GM19467 (cell line): ENCODE measurements around the gene UBL5.
"Not testable (repeated sequence)": the region's sequence is repeated elsewhere in the genome, so short reads cannot be mapped to it uniquely, and the experiment has no call there.

ENCODE experiments used
- ATAC-seq: cut with Tn5 transposase; IDR thresholded peaks from one replicate; pipeline ENCODE4 v1.9.1; 2021; ENCODE audit warnings: mild to moderate bottlenecking, moderate library complexity; ENCODE audit not compliant: unreplicated experiment

The UBL5 gene

DNA sequence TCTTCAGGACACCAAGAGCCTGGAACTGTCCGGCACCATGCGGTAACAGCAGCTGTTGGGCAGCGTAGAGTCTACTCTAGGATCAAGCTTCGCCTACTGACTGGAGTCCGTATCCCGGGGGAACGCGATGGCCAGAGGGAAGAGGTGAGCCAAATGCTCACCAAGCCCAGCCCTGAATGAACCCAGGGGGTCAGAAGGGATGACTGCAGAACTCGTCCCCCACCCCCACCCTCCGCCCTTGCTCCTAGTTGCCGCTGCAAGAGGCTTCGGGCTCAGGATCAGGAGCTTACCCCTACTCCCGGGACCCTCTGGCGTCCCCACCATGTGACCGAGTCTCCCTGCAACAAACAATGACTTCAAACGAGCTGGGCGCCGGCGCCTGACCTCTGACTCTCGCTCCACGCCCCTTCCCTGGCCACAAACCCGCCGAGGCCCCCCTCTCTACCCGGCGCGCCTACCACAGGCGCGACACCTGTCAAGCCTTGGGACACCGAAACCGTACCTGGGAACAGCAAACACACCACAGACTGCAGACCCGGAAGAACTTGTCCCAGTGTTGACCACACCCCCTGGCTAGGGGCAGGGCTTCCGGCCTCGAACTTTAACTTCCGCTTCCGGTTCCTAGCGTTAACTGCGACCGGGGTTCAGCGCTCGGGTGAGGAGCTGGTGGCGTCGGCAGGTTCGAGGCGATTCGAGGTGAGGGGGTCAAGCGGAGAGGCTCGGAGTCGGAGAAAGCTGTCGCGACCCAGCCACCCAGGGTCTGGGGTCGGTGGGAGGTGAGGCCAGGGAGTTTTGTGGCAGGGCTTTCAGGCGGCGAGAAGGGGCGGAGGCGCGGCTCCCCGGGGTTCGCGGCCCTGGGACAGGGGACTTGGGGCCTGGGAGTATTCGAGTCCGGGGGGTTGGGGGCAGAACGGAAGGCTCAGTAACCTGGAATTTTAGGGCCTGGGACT is at the start of gene UBL5:
UBL5 (plus strand) TSS at position 630 of the 950 bp plus-strand sequence. CDS start 420 bp downstream, outside the sequence.
- ATAC-seq: peak; percentile 86

DNA sequence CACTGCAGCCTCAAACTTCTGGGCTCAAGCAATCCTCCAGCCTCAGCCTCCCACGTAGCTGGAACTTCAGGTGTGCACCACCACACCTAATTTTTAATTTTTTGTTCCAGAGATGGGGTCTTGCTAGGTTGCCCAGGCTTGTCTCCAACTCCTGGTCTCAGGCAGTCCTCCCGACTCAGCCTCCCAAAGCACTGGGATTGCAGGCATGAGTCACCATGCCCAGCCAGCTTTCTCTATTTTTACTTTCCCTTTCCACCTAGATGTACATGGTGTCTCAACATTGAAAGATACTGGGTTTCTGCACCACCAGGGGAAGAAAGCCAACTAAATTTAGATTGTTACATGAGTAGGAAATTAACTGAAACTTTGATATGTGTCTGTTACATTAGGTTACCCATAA is 45.4 kb upstream of the UBL5 start:
- ATAC-seq: no peak

DNA sequence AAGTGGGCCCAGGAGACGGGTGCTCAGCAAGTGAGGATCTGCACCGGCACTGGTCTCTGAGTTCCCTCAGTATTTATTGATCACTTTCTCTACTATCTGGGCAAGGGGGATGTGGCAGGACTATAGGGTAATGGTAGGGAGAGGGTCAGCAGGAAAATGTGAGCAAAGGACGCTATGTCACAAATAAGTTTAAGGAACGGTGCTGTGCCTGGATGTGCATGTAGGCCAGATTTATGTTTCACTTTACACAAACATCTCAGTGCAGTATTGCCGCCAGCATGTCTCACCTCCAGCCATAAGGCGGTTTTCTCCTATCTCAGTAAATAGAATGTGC is 43.6 kb upstream of the UBL5 start:
- not testable (repeated sequence) for ATAC-seq

DNA sequence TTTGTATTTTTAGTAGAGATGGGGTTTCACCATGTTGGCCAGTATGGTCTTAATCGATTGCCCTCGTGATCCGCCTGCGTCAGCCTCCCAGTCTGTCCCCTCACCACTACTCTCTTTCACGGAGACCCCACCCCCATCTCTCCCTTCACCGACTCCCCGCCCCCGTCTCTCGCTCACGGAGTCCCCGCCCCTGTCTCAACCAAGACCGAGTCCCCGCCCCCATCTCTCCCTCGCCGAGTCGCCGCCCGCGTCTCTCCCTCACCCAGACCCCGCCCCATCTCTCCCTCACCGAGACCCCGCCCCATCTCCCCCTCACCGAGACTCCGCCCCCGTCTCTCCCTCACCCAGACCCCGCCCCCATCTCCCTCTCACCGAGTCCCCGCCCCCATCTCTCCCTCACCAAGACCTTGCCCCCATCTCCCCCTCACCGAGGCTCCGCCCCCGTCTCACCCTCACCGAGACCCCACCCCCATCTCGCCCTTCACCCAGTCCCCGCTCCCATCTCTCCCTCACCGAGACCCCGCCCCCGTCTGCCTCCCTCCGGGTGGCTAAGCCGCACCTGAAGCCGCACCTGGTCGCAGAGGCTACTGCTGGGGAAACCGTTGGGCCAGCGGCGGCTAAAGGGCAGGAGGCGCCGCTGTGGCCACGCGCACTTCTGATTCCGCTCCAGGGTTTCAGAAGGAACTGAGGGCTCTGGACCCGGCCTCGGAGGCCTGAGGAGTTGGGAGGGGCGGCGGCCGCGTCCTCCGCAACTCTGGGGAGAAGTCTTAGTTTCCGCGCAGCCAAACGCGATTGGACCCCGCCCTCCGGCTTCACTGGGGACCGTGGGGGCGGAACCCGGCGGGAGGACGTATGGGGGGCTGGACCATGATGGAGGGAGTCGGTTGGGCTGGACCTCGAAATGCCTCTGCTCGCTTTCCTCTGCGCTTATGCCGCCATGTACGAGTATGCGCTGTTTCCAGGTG is 42.1 kb upstream of the UBL5 start:
- no peak for ATAC-seq

DNA sequence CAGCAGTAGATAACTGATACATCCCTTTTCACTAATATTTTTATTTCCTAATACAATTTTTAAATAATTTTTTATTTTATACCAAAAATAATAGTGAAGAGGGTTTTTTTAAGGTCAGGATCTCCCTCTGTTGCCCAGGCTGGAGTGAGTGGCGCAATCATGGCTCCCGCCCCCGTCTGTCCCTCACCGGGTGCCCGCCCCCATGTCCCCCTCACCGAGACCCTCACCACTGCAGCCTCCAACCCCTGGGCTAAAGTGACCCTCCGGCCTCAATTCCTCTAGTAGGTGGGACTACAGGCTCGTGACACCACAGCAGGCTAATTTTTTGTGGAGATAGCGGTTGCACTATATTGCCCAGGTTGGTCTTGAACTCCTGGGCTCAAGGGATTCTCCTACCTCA is 41.4 kb upstream of the UBL5 start:
- no peak for ATAC-seq

DNA sequence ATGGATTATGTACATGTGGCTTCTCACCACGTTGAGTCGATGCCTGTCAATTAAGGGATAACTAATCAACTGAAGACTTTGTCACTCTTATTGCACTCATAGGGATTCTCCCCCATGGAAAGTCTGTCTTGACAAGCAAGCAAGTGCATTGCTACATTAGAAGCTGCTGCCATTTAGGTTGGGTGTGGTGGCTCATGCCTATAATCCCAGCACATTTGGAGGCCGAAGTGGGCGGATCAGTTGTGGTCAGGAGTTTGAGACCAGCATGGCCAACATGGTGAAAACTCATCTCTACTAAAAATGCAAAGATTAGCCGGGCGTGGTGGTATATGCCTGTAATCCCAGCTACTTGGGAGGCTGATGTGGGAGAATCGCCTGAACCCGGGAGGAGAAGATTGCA is 40.9 kb upstream of the UBL5 start:
- no peak for ATAC-seq

DNA sequence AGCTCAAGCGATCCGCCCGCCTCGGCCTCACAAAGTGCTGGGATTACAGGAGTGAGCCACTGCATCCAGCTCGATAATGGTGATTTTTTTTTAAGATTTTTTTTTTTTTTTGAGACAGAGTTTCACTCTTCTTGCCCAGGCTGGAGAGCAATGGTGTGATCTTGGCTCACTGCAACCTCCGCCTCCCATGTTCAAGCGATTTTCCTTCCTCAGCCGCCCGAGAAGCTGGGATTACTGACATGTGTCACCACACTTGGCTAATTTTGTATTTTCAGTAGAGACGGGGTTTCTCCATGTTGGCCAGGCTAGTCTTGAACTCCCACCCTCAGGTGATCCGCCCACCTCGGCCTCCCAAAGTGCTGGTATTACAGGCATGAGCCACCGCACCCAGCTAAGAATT is 39.1 kb upstream of the UBL5 start:
- ATAC-seq: not testable (repeated sequence)

DNA sequence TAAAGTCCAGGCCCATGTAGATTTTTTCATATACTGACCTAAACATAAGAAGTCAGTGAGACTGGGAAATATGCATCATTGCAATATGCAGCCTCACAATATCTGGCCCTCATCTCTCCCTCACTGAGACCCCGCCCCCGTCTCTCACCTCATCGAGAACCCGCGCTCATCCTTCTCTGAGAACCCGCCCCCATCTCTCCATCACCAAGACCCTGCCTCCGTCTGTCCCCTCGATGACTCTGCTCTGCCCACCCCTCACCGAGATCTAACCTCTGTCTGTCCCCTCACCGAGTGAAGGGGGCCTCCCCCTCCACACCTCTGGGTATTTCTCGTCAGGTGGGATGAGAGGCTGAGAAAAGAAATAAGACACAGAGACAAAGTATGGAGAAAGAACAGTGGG is 38.7 kb upstream of the UBL5 start:
- ATAC-seq: no peak

DNA sequence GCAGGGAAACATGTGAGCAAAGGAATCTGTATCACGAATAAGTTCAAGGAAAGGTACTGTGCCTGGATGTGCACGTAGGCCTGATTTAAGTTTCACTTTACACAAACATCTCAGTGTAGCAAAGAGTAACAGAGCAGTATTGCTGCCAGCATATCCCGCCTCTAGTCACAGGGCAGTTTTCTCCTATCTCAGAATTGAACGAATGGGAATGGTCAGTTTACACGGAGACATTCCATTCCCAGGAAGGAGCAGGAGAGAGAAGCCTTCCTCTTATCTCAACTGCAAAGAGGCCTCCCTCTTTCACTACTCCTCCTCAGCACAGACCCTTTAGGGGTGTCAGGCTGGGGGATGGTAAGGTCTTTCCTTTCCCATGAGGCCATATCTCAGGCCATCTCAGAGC is 38.1 kb upstream of the UBL5 start:
- ATAC-seq: not testable (repeated sequence)

DNA sequence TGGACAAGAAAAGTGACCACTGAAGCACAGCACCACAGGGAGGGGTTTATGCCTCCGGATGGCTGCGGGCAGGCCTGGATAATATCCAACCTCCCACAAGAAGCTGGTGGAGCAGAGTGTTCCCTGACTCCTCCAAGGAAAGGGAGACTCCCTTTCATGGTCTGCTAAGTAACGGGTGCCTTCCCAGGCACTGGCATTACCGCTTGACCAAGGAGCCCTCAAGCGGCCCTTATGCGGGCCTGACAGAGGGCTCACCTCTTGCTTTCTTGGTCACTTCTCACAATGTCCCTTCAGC is 36.7 kb upstream of the UBL5 start:
- not testable (repeated sequence) for ATAC-seq

DNA sequence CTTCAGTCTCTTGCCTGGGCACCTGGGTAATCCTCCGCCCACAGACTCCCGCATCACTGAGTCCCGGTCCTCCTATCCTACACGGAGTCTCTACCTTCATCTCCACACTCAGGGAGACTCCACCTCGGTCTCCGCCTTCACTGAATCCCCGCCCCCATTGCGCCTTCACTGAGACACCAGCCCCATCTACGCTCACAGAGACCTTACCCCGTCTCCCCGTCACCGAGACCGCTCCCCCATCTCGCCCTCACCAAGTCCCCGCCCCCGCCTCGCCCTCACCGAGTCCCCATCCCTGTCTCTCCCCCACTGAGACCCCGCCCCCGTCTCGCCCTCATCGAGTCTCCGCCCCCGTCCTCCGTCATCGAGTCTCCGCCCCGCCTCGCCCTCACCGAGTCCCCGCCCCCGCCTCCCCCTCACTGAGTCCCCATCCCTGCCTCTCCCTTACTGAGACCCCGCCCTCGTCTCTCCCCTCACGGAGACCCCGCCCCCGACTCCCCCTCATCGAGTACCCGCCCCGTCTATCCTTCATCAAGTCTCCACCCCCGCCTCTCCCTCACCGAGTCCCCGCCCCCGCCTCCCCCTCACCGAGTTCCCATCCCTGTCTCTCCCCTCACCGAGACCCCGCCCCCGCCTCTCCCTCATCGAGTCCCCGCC is 36.0 kb upstream of the UBL5 start:
- ATAC-seq: no peak

DNA sequence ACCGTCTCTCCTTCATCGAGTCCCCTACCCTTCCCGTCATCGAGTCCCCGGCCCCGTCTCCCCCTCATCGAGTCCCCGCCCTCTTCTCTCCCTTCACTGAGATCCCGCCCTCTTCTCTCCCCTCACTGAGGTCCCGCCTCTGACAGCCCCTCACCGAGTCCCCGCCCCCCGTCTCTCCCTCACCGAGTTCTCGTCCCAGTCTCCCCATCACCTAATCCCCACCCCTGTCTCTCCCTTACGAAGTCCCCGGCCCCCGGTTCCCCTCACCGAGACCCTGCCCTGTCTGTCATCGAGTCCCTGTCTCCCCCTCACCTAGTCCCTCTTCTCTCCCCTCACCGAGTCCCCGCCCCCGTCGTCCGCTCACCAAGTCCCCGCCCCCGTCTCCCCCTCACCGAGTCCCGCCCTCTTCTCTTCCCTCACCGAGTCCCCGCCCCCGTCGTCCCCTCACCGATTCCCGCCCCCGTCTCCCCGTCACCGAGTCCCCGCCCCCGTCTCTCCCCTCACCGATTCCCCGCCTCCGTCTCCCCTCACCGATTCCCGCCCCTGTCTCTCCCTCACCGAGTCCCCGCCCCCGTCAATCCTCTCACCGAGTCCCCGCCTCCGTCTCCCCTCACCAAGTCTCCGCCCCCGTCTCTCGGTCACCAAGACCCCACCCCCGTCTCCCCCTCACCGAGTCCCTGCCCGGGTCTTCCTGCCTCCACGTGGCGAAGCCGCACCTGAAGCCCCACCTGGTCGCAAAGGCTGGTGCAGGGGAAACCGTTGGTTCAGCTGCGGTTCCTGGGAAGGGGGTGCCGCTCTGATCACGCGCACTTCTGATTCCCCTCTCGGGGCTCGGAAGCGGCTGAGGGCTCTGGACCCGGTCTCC is 35.3 kb upstream of the UBL5 start:
- ATAC-seq: no peak

DNA sequence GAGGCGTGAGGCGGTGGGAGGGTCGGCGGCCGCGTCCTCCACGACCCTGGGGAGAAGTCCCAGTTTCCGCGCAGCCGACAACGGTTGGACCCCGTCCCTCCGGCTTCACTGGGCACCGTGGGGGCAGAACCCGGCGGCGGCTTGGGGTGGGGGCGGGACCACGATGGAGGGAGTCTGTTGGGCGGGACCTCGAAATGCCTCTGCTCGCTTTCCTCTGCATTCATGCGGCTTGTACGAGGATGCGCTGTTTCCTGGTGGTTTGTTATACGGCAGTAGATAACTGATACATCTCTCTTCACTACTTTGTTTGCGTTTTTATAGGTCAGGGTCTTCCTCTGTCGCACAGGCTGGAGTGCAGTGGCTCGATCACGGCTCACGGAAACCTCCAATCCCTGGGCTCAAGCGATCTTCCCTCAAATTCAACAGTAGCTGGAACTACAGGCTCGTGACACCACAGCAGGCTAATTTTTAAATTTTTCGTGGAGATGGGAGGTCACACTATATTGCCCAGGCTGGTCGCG is 34.6 kb upstream of the UBL5 start:
- no peak for ATAC-seq

DNA sequence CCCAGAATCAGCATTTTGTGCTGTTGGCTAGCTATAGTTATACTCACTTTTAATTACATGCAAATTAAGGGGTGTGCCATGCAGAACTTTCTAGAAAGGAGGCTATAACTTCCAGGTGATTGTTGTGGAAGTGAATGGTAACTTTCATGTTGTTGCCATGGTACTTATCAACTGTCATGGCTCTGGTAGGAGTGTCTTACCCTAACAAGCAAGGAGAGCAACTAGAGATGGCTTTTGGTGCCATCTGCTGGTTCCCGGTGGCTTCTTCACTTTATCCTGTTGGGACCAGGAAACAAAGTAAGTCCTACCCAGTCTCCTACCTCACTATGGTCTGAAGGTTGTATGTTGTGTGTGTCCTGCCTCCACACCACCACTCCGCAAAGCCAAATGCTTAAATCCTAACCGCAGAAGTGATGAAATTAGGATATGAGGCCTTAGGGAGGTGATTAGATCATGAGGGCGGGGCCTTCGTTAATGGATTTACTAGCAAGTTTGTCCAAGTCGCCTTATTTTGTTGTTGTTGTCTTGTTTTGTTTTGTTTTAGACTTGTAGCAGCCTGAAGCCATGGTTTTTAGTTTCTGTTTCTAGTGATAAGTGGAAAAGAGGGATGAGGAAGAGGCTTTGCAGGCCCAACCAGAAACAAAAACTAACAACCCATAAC is 31.5 kb upstream of the UBL5 start:
- ATAC-seq: peak; percentile 52

DNA sequence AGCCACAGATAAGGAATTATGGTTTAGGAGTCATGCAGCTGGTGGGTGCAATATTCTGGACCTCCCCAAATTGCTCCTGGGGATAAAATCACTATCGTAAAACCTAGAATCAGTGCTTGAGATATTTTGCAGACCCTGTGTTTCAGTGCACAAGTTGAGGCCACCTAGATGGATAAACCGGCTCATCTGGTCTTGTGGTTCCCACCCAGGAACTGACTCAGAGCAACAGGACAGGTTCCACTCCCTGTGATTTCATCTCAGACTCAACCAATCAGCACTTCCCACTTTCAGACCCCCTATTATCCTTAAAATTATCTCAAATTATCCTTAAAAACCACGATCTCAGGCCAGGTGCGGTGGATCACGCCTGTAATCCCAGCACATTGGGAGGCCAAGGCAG is 29.8 kb upstream of the UBL5 start:
- ATAC-seq: no peak

DNA sequence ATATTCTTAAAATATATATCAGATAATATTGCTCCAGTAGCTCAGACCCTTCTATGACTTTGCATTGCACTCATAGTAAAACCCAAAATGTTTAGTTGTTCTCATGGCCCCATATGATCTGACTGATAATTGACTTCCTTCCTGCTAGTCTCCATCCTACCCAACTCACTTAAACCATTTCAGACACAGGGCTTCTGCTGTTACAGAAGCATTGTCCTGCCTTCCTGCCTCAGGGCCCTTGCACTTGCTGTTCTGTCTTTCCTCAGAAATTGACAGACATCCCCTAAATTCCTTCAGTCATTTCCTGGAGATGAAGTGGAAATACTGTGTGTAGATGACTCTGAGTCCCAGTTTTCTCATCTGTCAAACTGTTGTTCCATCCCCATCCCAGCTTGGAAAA is 28.6 kb upstream of the UBL5 start:
- ATAC-seq: no peak

DNA sequence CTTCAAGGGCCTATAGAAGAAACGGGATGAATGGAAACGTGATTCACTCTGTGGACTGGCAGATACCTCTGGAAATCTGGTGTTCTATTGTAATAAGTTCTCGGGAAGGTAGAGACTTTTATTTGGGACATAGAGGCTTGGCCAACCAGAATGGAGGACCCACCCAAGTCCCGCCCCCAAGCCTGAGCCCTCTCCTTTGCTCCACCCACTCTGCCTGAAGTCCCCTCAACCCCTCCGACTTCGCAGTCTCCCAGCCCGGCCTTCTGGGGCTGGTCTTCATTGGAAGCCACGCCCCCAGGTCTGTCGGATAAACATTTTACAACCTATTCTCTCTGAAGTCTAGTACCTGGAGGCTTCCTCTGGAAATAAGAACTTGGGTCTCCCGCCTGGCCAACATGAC is 25.7 kb upstream of the UBL5 start:
- ATAC-seq: no peak

DNA sequence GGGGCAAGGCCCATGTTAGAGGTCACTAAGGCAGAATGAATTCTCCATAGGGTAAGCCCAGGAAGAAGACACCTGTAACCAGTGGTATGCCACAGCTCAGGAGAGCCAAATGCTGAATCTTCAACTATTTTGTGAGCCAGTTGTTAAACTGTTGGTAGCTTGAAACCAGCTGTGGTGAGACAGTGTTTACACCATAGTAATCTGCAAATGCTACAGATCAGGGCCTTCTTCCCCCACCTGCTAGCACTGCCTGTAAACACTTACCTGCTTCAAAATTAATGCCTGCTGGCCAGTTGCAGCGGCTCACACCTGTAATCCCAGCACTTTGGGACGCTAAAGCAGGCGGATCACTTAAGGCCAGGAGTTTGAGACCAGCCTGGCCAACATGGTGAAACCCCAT is 20.9 kb upstream of the UBL5 start:
- ATAC-seq: no peak
